GM21786 (cell line): Measurements from ENCODE around the gene FST.

Experiments used
- ATAC-seq: cut with Tn5 transposase; IDR thresholded peaks from one replicate; pipeline ENCODE4 v1.9.1; 2021; ENCODE audit not compliant: unreplicated experiment

FST gene

GRCh38 chr5:53508125-53508524 lies 27.7 kb downstream of the FST start:
- ATAC-seq: no peak

GRCh38 chr5:53512539-53512938 lies 32.1 kb downstream of the FST start:
- no peak for ATAC-seq

- ATAC-seq: no peak
Observed at GRCh38 chr5:53515988-53516387, 35.6 kb downstream of the FST start.

GRCh38 chr5:53520813-53521212 lies 40.4 kb downstream of the FST start:
- ATAC-seq: no peak
